Aorta (tissue), 5 donors: Measurements from ENCODE around the gene MCM5. TPM values are rescaled to one million over a fixed set of nuclear protein-coding genes. Genes with fewer than 3 reads are reported as not detected.

Source experiments
- ATAC-seq: fragments of 200-7000 bp; cut with Tn5 transposase; one replicate; pipeline ENCODE4 v1.9.1; 2022; ENCODE audit warnings: moderate library complexity; ENCODE audit not compliant: low FRiP score
- DNase-seq, 2 donors: peaks; one replicate each; pipeline ENCODE4 v3.0.0-alpha.2; 2020
- H3K27ac ChIP-seq, 2 donors: one replicate each; pipeline ENCODE4 v1.5.1; 2013; ENCODE audit warnings: low read length in 2 of 2, mild to moderate bottlenecking in 2 of 2, moderate library complexity in 2 of 2, control low read depth in 1 of 2, inconsistent platforms in 1 of 2, low read depth in 1 of 2
- H3K27me3 ChIP-seq, 2 donors: one replicate each; pipeline ENCODE4 v1.6.1; 2013; ENCODE audit warnings: control low read depth in 1 of 2, low read length in 1 of 2, mild to moderate bottlenecking in 1 of 2, moderate library complexity in 1 of 2; ENCODE audit not compliant: insufficient read depth in 2 of 2, control insufficient read depth in 1 of 2
- H3K36me3 ChIP-seq, 2 donors: one replicate each; pipeline ENCODE4 v1.6.1; 2013; ENCODE audit warnings: control low read depth in 1 of 2, low read length in 1 of 2, mild to moderate bottlenecking in 1 of 2; ENCODE audit not compliant: insufficient read depth in 2 of 2, control insufficient read depth in 1 of 2
- H3K4me1 ChIP-seq, 2 donors: one replicate each; pipeline ENCODE4 v1.6.1; 2013; ENCODE audit warnings: low read length in 2 of 2, control low read depth in 1 of 2, mild to moderate bottlenecking in 1 of 2, moderate library complexity in 1 of 2; ENCODE audit not compliant: insufficient read depth in 2 of 2, control insufficient read depth in 1 of 2
- H3K4me3 ChIP-seq, 2 donors: one replicate each; pipeline ENCODE4 v1.5.1; 2013; ENCODE audit warnings: low read length in 2 of 2, control low read depth in 1 of 2, mild to moderate bottlenecking in 1 of 2
- H3K9me3 ChIP-seq: one replicate; pipeline ENCODE4 v1.6.1; 2013; ENCODE audit warnings: mild to moderate bottlenecking, low read length; ENCODE audit not compliant: control insufficient read depth
- WGBS, 2 donors: extraction: QIAGEN DNeasy Blood & Tissue Kit; methylation state at CpG; one replicate each; pipeline ENCODE4 v1.1.7; 2013; 5-methylcytosine and 5-hydroxymethylcytosine counted together
- intact Hi-C, 2 donors: fragments of 100-400 bp; cut with DNase I; formaldehyde crosslinking; loops; one replicate each; pipeline versions ENCODE4 v1.14.2 to v1.15.0; 2022
- polyA plus RNA-seq, 2 donors: library from polyadenylated mRNA; stranded (reverse); fragments of 200-250 nt; gene quantifications; one replicate each; pipeline ENCODE4 v1.2.3, GENCODE V29; 2013
- total RNA-seq, 2 donors: library from RNA; stranded (reverse); fragmentation: NEBNext Ultra II Directional; extraction: Animal tissue kit (Norgen Biotek cat#: 25700); gene quantifications; one replicate each; pipeline ENCODE4 v1.2.1, GENCODE V29; 2021
- donor health status: healthy with polysubstance abuse.
- donor health status: Bipolar disorder and iron deficiency.
- donor health status: DM: no; HTN: no; CAD: no.
- donor health status: DM: no; HTN: no; CAD: no.
- donor health status: DM: yes; HTN: yes; CAD: no.

Gene MCM5
- total and polyA plus RNA-seq, 4 donors: 4.0 to 24.8 (median 19.9) TPM

- ATAC-seq (no peak), DNase-seq (no peak)
- Histone ChIP-seq H3K36me3 (no peaks in the 10 kb centered on the region), H3K4me1 (no peaks in the 10 kb centered on the region), H3K4me3 (no peak overlapping the region), H3K9me3 (no peaks in the 10 kb centered on the region), H3K27ac (no peak overlapping the region), H3K27me3 (no peaks in the 10 kb centered on the region)
- 81 to 82% methylated on average over 4 of the region's 4 CpGs for WGBS, 2 donors
- intact Hi-C loops: no loop called here
Observed at GRCh38 chr22:35384527-35384926, 15.4 kb upstream of the MCM5 start.

- Histone ChIP-seq H3K36me3 (no peaks in the 10 kb centered on the region), H3K4me3 (no peak overlapping the region), H3K27ac (no peak overlapping the region), H3K9me3 (no peaks in the 10 kb centered on the region), H3K27me3 (no peaks in the 10 kb centered on the region), H3K4me1 (no peaks in the 10 kb centered on the region)
- WGBS, 2 donors: 83 to 84% methylated on average over 6 of the region's 6 CpGs
- intact Hi-C loops: no loop called here
- ATAC-seq (no peak), DNase-seq (no peak)
Observed at GRCh38 chr22:35384975-35385588, 14.9 kb upstream of the MCM5 start.

GRCh38 chr22:35386670-35387288, 13.2 kb upstream of the MCM5 start:
- Histone ChIP-seq H3K4me3 (no peak overlapping the region), H3K27me3 (no peaks in the 10 kb centered on the region), H3K36me3 (no peaks in the 10 kb centered on the region), H3K9me3 (no peaks in the 10 kb centered on the region), H3K27ac (no peak overlapping the region), H3K4me1 (no peaks in the 10 kb centered on the region)
- no peak for ATAC-seq
- intact Hi-C loops: no loop called here
- WGBS, 2 donors: 95 to 97% methylated on average over 19 of the region's 19 CpGs
- no peak for DNase-seq

- Histone ChIP-seq H3K27me3 (no peaks in the 10 kb centered on the region), H3K27ac (no peak overlapping the region), H3K4me3 (no peak overlapping the region), H3K4me1 (no peaks in the 10 kb centered on the region), H3K9me3 (no peaks in the 10 kb centered on the region), H3K36me3 (no peaks in the 10 kb centered on the region)
- no peak for ATAC-seq
- intact Hi-C loops: no loop called here
- WGBS, 2 donors: 87 to 90% methylated on average over 5 of the region's 5 CpGs
- no peak for DNase-seq
Observed at GRCh38 chr22:35390933-35391332, 9.0 kb upstream of the MCM5 start.

- no peak overlapping the region for H3K4me3 ChIP-seq
- no peak for DNase-seq
- no peaks in the 10 kb centered on the region for H3K9me3 ChIP-seq
- intact Hi-C loops: no loop called here
- H3K27me3 ChIP-seq: no peaks in the 10 kb centered on the region
- ATAC-seq: no peak
- no peaks in the 10 kb centered on the region for H3K4me1 ChIP-seq
- 96% methylated on average over 2 of the region's 2 CpGs for WGBS, 2 donors
- H3K27ac ChIP-seq: no peak overlapping the region
- H3K36me3 ChIP-seq: no peaks in the 10 kb centered on the region
Observed at GRCh38 chr22:35392357-35392756, 7.6 kb upstream of the MCM5 start.

GRCh38 chr22:35393116-35394010, 6.6 kb upstream of the MCM5 start:
- Histone ChIP-seq H3K4me1 (no peaks in the 10 kb centered on the region), H3K4me3 (no peak overlapping the region), H3K27me3 (no peaks in the 10 kb centered on the region), H3K27ac (peak overlapping the region in 1 of 2 donors; percentile 11), H3K9me3 (no peaks in the 10 kb centered on the region), H3K36me3 (no peaks in the 10 kb centered on the region)
- no peak for ATAC-seq
- 69 to 71% methylated on average over 16 of the region's 16 CpGs for WGBS, 2 donors
- intact Hi-C loops: no loop called here
- DNase-seq: no peak

- 2 to 3% methylated on average over 4 of the region's 4 CpGs for WGBS, 2 donors
Observed at GRCh38 chr22:35394011-35394312, 6.0 kb upstream of the MCM5 start.

GRCh38 chr22:35394810-35395563, 5.0 kb upstream of the MCM5 start:
- ATAC-seq: no peak
- WGBS, 2 donors: 94 to 96% methylated on average over 5 of the region's 5 CpGs
- no peak overlapping the region for H3K27ac ChIP-seq
- no peaks in the 10 kb centered on the region for H3K9me3 ChIP-seq
- no peak overlapping the region for H3K4me3 ChIP-seq
- H3K27me3 ChIP-seq: no peaks in the 10 kb centered on the region
- no peaks in the 10 kb centered on the region for H3K4me1 ChIP-seq
- no peak for DNase-seq
- H3K36me3 ChIP-seq: no peaks in the 10 kb centered on the region
- intact Hi-C loops: no loop called here

More at GRCh38 chr22:35394011-35394312, 6.0 kb upstream of the MCM5 start:
- Histone ChIP-seq H3K27ac (peak overlapping the region in 1 of 2 donors; percentile 11), H3K9me3 (no peaks in the 10 kb centered on the region), H3K4me1 (no peaks in the 10 kb centered on the region), H3K36me3 (no peaks in the 10 kb centered on the region), H3K4me3 (no peak overlapping the region), H3K27me3 (no peaks in the 10 kb centered on the region)
- DNase-seq (no peak), ATAC-seq (no peak)
- intact Hi-C loops: no loop called here
